GM21723 (cell line): ENCODE results near the gene FZR1.
"Not testable (repeated sequence)": the region's sequence is repeated elsewhere in the genome, so short reads cannot be mapped to it uniquely, and the experiment has no call there.

ENCODE experiments used
- ATAC-seq: cut with Tn5 transposase; IDR thresholded peaks from one replicate; pipeline ENCODE4 v1.9.1; 2021; ENCODE audit warnings: mild to moderate bottlenecking, moderate library complexity; ENCODE audit not compliant: unreplicated experiment

Gene FZR1

GRCh38 chr19:3494051-3494450 lies 12.1 kb upstream of the FZR1 start:
- no peak for ATAC-seq

GRCh38 chr19:3494559-3494958 lies 11.6 kb upstream of the FZR1 start:
- ATAC-seq: no peak

GRCh38 chr19:3496392-3497273 lies 9.5 kb upstream of the FZR1 start:
- ATAC-seq: no peak

- ATAC-seq: no peak
Observed at GRCh38 chr19:3497757-3498520, 8.2 kb upstream of the FZR1 start.

- peak; percentile 4 for ATAC-seq
Observed at GRCh38 chr19:3499738-3500428, 6.2 kb upstream of the FZR1 start.

- ATAC-seq: peak; percentile 80
Observed at GRCh38 chr19:3500429-3501101, 5.5 kb upstream of the FZR1 start, which contains the start of gene DOHH. Gene DOHH, minus strand, starts transcription at chr19:3500674. Its CDS starts 3,860 bp downstream, at chr19:3496814.

GRCh38 chr19:3501780-3502179 lies 4.3 kb upstream of the FZR1 start:
- ATAC-seq: no peak

GRCh38 chr19:3503036-3503572 lies 3.0 kb upstream of the FZR1 start:
- ATAC-seq: no peak

GRCh38 chr19:3504735-3505134 lies 1.4 kb upstream of the FZR1 start:
- ATAC-seq: no peak

- ATAC-seq: peak; percentile 7
Observed at GRCh38 chr19:3506384-3507340, 551 bp downstream of the FZR1 start.

GRCh38 chr19:3507371-3508120 lies 1.4 kb downstream of the FZR1 start:
- no peak for ATAC-seq

- ATAC-seq: not testable (repeated sequence)
Observed at GRCh38 chr19:3508121-3508661, 2.1 kb downstream of the FZR1 start.

- ATAC-seq: no peak
Observed at GRCh38 chr19:3508771-3509535, 2.8 kb downstream of the FZR1 start.

- no peak for ATAC-seq
Observed at GRCh38 chr19:3509566-3509989, 3.5 kb downstream of the FZR1 start.

- ATAC-seq: no peak
Observed at GRCh38 chr19:3510727-3511126, 4.6 kb downstream of the FZR1 start.

- no peak for ATAC-seq
Observed at GRCh38 chr19:3511506-3512251, 5.6 kb downstream of the FZR1 start.
